ENCODE data around the gene MMD2. TPM values are rescaled to one million over a fixed set of nuclear protein-coding genes. Genes with fewer than 3 reads are reported as not detected.

Gene MMD2
- total and polyA plus RNA-seq, 12 donors, result not detected

- intact Hi-C loops (cut with DNase I), result no loop called here
- no peak for TF ChIP-seq CTCF (IDR thresholded peaks at IDR 0.05)
- H3K36me3 ChIP-seq, result no peaks in the 10 kb centered on the region
- DNase-seq (no peak), ATAC-seq (no peak)
- peaks cover 0 to 7% (median 2%) of the 10 kb centered on the region in 7 donors for H3K27me3 ChIP-seq
- H3K4me1 ChIP-seq, result no peaks in the 10 kb centered on the region
- no peak overlapping the region for H3K27ac ChIP-seq
- no peak overlapping the region for H3K4me3 ChIP-seq
- WGBS, 2 donors, result 49 to 65% methylated on average over 8 of the region's 8 CpGs
- H3K9me3 ChIP-seq, result peaks cover 0 to 13% (median 0%) of the 10 kb centered on the region in 11 donors
These were observed 42.9 kb downstream of the MMD2 start for GRCh38 chr7:4916113-4916512.

- Histone ChIP-seq H3K9me3 (peaks cover 0 to 3% (median 0%) of the 10 kb centered on the region in 11 donors), H3K36me3 (no peaks in the 10 kb centered on the region), H3K27me3 (no peaks in the 10 kb centered on the region), H3K27ac (no peak overlapping the region), H3K4me1 (no peaks in the 10 kb centered on the region), H3K4me3 (no peak overlapping the region)
- DNase-seq (no peak), ATAC-seq (no peak)
- intact Hi-C loops (cut with DNase I), result no loop called here
- no peak for TF ChIP-seq CTCF (IDR thresholded peaks at IDR 0.05)
- 88 to 89% methylated on average over 20 of the region's 20 CpGs for WGBS, 2 donors
These were observed 47.7 kb downstream of the MMD2 start for GRCh38 chr7:4911111-4911828.

- intact Hi-C loops (cut with DNase I), result no loop called here
- no peak for TF ChIP-seq CTCF (IDR thresholded peaks at IDR 0.05)
These were observed 52.3 kb downstream of the MMD2 start for GRCh38 chr7:4906682-4907081.

GRCh38 chr7:4905171-4905570 is 53.8 kb downstream of the MMD2 start:
- Histone ChIP-seq H3K36me3 (no peaks in the 10 kb centered on the region), H3K4me3 (no peak overlapping the region), H3K27me3 (peaks cover 0 to 49% (median 25%) of the 10 kb centered on the region in 7 donors), H3K4me1 (no peaks in the 10 kb centered on the region), H3K27ac (no peak overlapping the region), H3K9me3 (peaks cover 0 to 3% (median 0%) of the 10 kb centered on the region in 11 donors)
- WGBS, 2 donors, result 68 to 78% methylated on average over 1 of the region's 1 CpG
- intact Hi-C loops (cut with DNase I), result no loop called here
- no peak for TF ChIP-seq CTCF (IDR thresholded peaks at IDR 0.05)
- DNase-seq (no peak), ATAC-seq (no peak)

More at GRCh38 chr7:4906682-4907081, 52.3 kb downstream of the MMD2 start:
- Histone ChIP-seq H3K27me3 (peaks cover 0 to 39% (median 22%) of the 10 kb centered on the region in 7 donors), H3K9me3 (peaks cover 0 to 3% (median 0%) of the 10 kb centered on the region in 11 donors), H3K4me3 (no peak overlapping the region), H3K36me3 (no peaks in the 10 kb centered on the region), H3K27ac (no peak overlapping the region), H3K4me1 (no peaks in the 10 kb centered on the region)
- ATAC-seq (no peak), DNase-seq (no peak)
- WGBS, 2 donors, result 81 to 89% methylated on average over 1 of the region's 1 CpG

Measured in heart right ventricle (tissue), 16 donors.